GM20000 (cell line): Measurements from ENCODE around the gene SNRPA.
"Not testable (repeated sequence)": the region's sequence is repeated elsewhere in the genome, so short reads cannot be mapped to it uniquely, and the experiment has no call there.

Experiments used
- DNase-seq: peaks from one replicate; pipeline ENCODE4 v3.0.0; 2012; ENCODE audit warnings: low spot score
- CTCF ChIP-seq: IDR thresholded peaks from 2 replicates; pipeline ENCODE4 v1.5.1; 2012; ENCODE audit warnings: mild to moderate bottlenecking, control low read depth; ENCODE audit errors: extremely low read depth, missing control alignments

Gene SNRPA

GRCh38 chr19:40724315-40724714, 26.7 kb upstream of the SNRPA start:
- no peak for DNase-seq
- TF ChIP-seq CTCF, result no peak

GRCh38 chr19:40724855-40725254, 26.1 kb upstream of the SNRPA start:
- TF ChIP-seq CTCF, result no peak

GRCh38 chr19:40726279-40726678, 24.7 kb upstream of the SNRPA start:
- no peak for DNase-seq
- TF ChIP-seq CTCF, result no peak

More at GRCh38 chr19:40724855-40725254, 26.1 kb upstream of the SNRPA start:
- no peak for DNase-seq

- DNase-seq, result not testable (repeated sequence)
Observed at GRCh38 chr19:40730065-40730464, 20.9 kb upstream of the SNRPA start.

GRCh38 chr19:40732304-40732703, 18.7 kb upstream of the SNRPA start:
- DNase-seq, result not testable (repeated sequence)

GRCh38 chr19:40733149-40733548, 17.9 kb upstream of the SNRPA start:
- no peak for TF ChIP-seq CTCF
- no peak for DNase-seq

GRCh38 chr19:40735013-40735771, 15.8 kb upstream of the SNRPA start:
- TF ChIP-seq CTCF, result no peak
- no peak for DNase-seq

- no peak for DNase-seq
- TF ChIP-seq CTCF, result no peak
Observed at GRCh38 chr19:40736661-40737060, 14.3 kb upstream of the SNRPA start.
